ENCODE measurements around the gene AHCY.

DNA sequence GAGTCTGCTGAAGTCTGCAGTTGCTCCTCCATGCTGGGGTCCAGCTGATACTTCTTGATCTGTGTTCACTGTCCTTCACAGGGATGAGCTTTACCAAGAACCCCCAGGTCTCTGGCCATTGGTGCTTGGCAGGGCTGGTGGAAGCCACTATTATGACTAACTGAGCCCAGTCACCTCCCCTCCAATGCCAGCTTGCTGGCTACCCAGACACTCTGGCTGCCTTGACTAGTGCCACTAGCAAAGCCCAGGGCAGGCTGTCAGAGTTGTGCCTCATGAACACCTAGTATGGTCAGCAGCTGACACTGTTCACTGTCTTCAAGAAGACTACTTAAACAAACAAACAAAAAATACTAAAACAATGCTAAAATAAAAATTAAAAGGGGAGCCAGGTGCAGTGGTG, 53.1 kb downstream of the AHCY start:
- TF ChIP-seq, protein P1, sequence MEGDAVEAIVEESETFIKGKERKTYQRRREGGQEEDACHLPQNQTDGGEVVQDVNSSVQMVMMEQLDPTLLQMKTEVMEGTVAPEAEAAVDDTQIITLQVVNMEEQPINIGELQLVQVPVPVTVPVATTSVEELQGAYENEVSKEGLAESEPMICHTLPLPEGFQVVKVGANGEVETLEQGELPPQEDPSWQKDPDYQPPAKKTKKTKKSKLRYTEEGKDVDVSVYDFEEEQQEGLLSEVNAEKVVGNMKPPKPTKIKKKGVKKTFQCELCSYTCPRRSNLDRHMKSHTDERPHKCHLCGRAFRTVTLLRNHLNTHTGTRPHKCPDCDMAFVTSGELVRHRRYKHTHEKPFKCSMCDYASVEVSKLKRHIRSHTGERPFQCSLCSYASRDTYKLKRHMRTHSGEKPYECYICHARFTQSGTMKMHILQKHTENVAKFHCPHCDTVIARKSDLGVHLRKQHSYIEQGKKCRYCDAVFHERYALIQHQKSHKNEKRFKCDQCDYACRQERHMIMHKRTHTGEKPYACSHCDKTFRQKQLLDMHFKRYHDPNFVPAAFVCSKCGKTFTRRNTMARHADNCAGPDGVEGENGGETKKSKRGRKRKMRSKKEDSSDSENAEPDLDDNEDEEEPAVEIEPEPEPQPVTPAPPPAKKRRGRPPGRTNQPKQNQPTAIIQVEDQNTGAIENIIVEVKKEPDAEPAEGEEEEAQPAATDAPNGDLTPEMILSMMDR (IDR thresholded peaks at IDR 0.05) = no peak
- TF ChIP-seq POLR2AphosphoS5 (IDR thresholded peaks at IDR 0.05) (no peak), POLR2A (IDR thresholded peaks at IDR 0.05) (no peak), EP300 (IDR thresholded peaks at IDR 0.05) (no peak)
